GM20431 (cell line): Measurements from ENCODE around the gene KDELR3.

Source experiments
- in situ Hi-C: fragments of 300-500 bp; cut with MseI, MboI; formaldehyde crosslinking; loops from one replicate; pipeline ENCODE4 v1.15.0; 2020; ENCODE audit warnings: low sequenced_read_pairs; ENCODE audit not compliant: unreplicated experiment

KDELR3 gene

DNA sequence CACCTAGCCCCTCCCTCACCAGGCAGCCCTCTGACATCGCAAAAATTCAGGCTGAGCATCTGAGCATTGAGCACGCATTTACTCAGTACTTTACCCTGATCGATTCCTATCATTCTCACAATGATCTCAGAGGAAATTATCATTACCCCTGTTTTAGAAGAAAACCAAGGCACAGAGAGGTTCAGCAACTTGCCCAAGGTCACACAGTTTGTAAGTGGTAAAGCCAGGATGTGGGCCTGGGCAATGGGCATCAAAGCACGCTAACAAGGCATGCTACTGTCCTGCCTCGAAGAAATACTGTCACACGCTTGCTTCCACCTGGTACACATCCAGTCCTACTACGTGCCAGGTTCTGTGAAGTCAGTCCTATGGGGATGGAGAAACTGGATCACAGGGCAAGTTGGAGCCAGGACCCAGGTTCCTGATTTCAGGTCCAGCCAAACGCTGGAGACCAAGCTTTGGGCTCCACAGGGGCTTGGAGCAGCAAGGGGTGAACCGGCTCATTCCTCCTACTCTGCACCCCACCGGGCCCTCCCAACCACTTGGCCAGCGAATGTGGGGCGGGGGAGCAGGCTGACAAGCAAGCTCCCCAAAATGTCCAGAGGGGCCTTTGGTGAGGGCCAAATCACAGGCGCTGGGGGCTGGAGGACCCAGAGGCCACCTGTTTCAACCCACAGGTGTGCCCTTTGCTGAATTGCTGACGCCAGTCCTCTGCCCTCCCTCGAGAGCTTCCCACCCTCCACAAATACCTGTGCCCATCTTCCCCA lies 31.1 kb upstream of the KDELR3 start:
- in situ Hi-C loops: no loop called here

GRCh38 chr22:38437416-38437815 lies 30.5 kb upstream of the KDELR3 start:
- in situ Hi-C loops: no loop called here

GRCh38 chr22:38440747-38441350 lies 27.0 kb upstream of the KDELR3 start:
- in situ Hi-C loops: no loop called here

GRCh38 chr22:38441620-38442287 lies 26.1 kb upstream of the KDELR3 start:
- in situ Hi-C loops: no loop called here

DNA sequence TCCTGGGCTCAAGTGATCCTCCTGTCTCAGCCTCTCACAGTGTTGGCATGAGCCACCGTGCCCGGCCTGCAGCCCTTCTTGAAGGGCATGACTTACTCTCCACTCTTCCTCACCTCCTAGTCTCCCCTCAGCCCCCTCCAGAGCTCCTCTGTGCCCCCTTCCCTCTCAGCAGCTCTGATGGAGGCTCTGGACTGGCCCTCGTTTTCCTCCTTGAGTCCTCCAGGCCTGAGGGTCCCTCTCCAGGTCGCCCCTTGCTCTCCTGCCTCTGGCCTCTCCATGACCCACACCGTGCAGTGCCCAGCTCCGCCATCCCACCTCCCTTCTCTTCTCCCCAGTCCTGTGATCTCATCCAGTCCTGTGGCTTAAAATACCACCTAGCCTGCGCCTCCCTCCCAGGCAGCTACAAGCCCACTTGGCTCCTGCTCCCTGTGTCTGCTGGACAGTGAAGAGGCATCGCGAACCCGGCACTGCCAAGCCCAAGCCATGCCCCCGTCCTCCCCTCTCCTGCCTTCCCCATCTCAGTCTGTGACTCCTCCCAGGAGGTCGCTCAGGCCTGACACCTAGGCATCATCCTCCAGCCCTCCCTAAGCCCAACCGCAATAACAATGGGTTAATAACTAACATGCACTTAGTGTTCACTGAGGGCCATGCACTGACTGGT lies 24.8 kb upstream of the KDELR3 start:
- in situ Hi-C loops: no loop called here

DNA sequence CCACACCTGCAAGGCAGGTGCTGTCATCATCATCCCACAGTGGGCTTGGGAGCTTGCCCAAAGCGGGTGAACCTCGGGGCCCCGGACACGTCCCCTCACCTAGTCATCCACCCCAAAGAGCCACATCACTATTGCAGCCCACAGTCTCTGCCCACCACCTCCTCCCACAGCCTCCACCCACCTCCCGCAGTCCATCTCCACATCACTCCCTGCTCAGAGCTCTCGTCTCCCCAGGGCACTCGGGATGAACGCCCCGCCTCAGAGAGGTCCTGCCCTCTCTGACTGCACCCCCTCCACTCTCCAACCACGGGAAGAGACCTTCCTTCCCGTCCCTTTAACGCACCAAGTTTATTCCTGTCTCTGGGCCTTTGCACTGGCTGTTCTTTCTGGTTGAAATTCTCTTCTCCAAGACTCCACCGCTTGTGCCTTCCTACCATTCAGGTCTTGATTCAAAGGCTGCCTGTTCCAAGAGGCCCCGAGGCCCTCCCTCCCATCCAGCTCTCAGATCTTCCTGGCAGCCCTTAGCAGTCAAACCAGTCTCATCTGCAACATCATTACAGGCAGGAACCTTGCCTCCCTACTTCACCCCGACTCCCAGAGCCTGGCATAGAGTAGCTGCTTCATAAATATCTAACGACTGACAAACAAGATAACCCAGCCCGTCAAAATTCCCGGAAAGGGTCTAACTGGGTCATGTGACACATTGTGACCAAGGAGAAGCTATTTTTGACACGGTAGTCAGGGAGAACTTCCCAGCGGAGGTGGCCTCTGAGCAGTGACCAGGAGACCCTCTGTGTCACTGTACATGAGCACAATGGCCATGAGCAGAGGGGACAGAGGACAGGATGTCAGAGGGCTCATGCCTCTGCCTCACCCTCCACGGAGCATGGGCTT lies 24.0 kb upstream of the KDELR3 start:
- in situ Hi-C loops: no loop called here

DNA sequence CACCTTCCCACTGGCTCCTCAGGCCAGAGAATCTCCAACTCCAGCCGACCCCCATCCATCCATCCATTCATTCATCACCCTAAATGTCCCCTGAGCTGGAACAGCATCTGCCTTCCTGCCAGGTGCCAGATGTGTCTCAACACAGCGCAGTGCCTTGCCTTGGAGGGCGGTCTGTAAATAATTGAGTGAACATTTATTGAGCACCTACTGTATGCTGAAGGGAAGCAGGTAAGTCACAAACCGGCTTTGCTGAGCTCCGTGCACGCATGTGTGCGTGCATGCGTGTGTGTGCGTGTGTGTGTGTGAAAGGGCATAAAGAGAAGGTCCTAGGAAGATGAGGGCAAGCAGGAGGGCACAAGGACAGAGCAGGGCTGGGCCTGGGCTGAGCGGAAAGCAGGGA lies 23.1 kb upstream of the KDELR3 start:
- in situ Hi-C loops: no loop called here

DNA sequence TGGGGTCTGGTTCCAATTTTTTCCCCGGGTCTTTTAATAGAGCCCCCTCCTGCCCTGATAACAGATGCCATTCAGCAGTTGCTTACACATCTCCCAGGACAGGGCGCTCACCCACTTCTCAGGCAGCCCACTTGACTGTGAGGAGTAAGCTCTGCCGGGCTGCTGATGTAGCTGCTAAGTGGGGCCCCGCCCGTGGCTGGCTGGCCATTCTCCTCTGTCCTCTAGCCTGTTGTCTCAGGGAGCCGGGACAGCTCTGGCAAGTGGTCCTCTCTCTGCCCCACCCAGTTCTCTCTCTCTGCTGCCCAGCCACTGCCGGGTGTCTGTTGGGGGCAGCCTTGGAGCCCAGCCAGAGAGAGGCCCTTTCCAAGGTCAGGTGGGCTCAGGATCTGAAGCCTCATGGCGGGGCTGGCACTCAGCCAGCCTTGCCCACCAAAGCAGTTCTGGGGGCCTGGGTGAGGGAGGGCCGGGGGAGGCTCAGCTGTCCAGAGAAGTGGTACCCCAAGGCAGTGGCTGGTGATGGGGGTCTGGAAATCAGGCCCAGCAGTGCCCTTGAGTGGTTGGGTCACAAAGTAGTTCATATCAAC lies 21.8 kb upstream of the KDELR3 start:
- in situ Hi-C loops: no loop called here

- in situ Hi-C loops: no loop called here
These were observed 18.8 kb upstream of the KDELR3 start for GRCh38 chr22:38448945-38449745.

DNA sequence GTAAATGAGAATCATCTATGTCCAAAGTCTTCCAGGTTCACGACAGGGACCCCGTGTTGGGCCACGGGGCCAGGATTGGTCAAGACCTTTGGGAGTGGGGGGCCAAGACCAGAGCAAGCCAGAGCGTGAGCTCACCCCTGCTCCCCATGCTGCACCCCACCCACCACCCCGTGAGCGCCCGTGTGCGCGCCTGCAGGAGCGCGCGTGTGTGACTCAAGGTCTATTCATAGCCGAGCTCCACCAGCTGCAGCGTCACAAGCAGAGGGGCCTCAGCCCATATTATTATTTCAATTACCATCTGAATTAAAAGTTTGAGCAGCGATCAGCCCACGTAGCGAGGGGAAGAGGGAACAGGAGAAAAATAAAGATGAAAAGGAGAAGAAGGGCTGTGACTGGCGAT lies 18.1 kb upstream of the KDELR3 start:
- in situ Hi-C loops: no loop called here

GRCh38 chr22:38450234-38450797 lies 17.6 kb upstream of the KDELR3 start:
- in situ Hi-C loops: no loop called here

DNA sequence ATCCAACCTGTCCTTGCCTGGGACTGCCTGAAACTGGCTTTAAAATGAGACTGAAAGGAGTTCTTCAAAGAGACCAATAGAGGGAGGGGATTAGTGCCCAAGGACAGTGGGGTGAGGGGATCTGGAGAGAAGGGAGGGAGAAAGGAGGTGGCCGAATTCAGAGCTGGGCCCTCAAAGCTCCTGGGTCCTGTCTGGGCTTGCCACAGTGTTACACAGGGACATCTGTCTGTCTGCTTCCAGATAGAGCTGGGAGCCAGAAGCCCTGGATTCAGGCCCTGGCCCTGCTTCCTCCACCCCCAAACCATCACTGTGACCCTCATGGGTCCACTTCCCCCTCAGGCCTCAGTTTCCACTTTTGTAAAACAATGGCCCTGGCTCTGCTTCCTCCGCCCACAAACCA lies 16.5 kb upstream of the KDELR3 start:
- in situ Hi-C loops: no loop called here

GRCh38 chr22:38451864-38452263 lies 16.0 kb upstream of the KDELR3 start:
- in situ Hi-C loops: no loop called here

- in situ Hi-C loops: no loop called here
These were observed 15.4 kb upstream of the KDELR3 start for GRCh38 chr22:38452373-38453065.

- in situ Hi-C loops: no loop called here
These were observed 14.7 kb upstream of the KDELR3 start for GRCh38 chr22:38453066-38453672.

- in situ Hi-C loops: no loop called here
These were observed 13.9 kb upstream of the KDELR3 start for GRCh38 chr22:38453996-38454352.

DNA sequence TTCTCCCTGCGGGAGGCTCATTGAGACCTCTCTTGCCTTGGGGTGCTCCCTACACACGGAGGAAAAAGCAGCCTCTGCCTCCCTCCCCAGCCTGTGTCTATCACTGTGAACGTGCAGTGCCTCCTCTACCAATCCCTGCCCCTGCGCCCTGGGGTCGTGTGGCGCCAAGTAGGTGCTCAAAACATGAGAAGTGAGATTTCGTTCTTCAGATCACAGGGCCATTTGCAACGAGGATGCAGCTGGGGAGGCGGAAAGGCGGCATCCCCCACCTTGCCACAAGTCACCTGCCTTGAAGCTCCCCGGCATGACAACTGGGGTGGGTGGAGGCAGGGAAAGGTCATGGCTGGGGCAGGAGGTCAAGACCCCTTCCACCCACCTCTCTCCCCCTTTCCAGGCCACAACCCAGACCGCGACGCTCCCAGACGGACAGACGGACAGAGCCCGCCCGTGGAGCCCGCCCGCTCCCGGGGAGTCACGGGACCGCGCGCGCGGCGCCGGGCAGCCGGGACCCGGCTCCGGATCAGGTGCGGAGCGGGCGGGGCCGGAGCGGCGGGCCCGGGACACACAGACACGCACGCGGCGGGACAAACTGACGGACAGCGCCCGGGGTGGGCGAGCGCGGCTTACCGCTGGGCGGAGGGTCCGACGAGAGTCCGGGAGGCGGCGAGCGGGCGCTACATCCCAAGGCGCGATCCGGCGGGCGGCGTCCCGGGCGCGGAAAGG lies 13.4 kb upstream of the KDELR3 start:
- in situ Hi-C loops: no loop called here
